Fibroblast of the aortic adventitia (primary cell): Measurements from ENCODE around the gene CLSTN2. TPM values are rescaled to one million over a fixed set of nuclear protein-coding genes. Genes with fewer than 3 reads are reported as not detected.
A peak's percentile ranks its signal among the peaks of the same experiment; 100 is the strongest.

Experiments
- DNase-seq: peaks from one replicate; pipeline ENCODE4 v3.0.0-alpha.2; 2010; ENCODE audit warnings: low read depth
- H3K4me3 ChIP-seq: 2 replicates; pipeline ENCODE4 v1.5.1; 2011; ENCODE audit warnings: low read depth, mild to moderate bottlenecking, control low read depth, low read length, moderate library complexity
- total RNA-seq: library from RNA; depleted of rRNA; stranded (reverse); fragments of >200 nt; gene quantifications from 2 replicates; pipeline ENCODE4 v1.2.3, GENCODE V29; 2012; ENCODE audit warnings: low replicate concordance
- TF ChIP-seq, protein P1 (sequence below): IDR thresholded peaks from 2 replicates; pipeline ENCODE4 v1.5.1; 2011; ENCODE audit warnings: mild to moderate bottlenecking, low read length, control low read depth, inconsistent platforms; ENCODE audit not compliant: insufficient read depth

The CLSTN2 gene
- total RNA-seq, 1 donor: 3.2 TPM

DNA sequence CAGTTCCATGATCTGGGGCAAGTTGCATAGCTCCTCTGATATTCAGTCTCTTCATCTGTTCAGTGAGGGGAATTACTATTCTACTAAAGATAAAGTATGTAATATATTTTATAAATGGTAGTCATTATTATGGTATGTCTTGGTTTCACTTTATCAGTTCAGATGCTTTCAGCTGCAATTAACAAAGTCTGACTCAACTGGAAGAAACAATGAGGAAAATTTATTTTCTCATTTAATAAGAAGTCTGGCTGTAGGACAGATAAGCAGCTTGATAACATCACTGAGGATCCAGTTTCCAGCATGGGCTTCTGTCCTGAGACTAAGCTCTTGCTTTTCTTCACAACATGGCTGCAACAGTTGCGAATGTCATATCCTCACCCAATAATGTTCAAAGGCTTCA, 388.6 kb downstream of the CLSTN2 start:
- DNase-seq: peak; percentile 6
- TF ChIP-seq, protein P1, sequence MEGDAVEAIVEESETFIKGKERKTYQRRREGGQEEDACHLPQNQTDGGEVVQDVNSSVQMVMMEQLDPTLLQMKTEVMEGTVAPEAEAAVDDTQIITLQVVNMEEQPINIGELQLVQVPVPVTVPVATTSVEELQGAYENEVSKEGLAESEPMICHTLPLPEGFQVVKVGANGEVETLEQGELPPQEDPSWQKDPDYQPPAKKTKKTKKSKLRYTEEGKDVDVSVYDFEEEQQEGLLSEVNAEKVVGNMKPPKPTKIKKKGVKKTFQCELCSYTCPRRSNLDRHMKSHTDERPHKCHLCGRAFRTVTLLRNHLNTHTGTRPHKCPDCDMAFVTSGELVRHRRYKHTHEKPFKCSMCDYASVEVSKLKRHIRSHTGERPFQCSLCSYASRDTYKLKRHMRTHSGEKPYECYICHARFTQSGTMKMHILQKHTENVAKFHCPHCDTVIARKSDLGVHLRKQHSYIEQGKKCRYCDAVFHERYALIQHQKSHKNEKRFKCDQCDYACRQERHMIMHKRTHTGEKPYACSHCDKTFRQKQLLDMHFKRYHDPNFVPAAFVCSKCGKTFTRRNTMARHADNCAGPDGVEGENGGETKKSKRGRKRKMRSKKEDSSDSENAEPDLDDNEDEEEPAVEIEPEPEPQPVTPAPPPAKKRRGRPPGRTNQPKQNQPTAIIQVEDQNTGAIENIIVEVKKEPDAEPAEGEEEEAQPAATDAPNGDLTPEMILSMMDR: no peak
- H3K4me3 ChIP-seq: no peak overlapping the region

DNA sequence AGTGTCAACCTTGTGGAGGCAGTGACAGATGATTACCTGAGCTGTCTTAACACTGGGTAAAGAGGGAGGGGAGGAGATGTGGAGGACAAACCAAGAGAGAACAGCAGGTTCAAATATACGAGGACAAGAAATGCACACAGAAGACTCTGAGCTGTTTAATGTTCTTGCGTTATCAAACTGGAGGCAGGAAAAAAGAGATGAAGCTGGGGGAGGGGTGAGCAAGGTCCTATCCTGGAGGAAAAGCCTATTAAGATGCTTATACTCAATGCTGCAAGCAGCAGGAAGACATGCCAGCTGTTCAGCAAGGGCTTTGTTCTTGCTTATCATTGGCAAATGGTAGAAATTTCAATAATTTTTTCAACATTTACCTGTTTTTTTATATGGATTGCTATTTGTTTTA, 397.1 kb downstream of the CLSTN2 start:
- no peak for DNase-seq
- TF ChIP-seq, protein P1: no peak
- no peak overlapping the region for H3K4me3 ChIP-seq

DNA sequence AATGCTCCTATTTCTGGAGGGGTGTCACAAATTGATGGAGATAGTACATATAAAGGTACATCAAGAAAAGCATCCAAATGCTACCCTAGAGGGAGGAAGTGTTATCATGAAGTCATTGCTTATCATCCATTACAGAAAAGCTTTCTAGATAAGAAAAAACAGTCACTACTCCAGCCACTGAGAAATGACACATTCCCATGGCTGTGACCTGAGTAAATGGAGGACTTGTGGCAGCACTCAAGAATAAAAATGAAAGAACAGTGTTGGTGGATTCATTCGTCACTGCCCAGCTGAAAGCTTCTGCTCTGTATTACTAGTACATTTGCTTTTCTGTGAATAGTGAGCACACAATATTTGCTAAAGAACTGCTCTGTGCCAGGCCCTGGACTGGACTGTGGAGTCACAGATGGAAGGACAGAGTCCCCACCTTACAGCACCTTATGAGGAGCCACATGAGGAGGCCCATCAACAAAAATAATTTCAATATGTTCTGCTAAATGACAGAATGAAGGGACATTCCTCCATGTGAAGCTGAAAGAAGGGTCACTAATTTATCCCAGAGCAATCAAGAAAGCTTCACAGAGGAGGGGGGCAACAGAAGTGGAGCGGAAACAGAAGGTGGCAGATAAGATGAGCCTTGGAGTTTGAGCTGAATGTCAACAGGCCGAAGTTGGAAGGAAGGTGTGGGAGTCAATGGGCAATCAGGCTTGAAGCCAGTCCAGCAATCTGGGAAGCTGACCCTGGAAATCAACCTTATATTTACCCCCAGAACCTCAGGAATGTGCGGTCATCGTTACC, 399.3 kb downstream of the CLSTN2 start:
- H3K4me3 ChIP-seq: no peak overlapping the region
- TF ChIP-seq, protein P1: no peak
- DNase-seq: no peak

DNA sequence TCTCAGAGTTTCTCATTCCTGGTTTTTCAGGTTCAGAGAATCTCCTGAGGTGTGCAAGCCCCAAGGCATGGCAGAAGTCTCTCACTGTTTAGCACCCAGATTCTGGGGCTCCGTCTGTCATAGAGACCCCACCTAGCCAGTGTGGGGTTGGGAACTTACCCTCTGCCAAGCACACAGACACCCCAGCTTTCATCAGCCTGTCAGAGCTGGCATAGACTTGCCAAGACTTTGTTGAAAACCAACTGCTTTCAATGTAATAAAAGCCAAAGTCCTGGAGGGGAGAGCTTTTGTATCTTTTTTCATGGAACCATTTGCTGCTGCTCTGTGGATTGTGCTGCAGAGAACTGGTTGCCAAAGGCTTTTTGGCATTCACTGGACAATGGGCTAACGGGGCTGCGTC, 401.5 kb downstream of the CLSTN2 start:
- TF ChIP-seq, protein P1: no peak
- no peak overlapping the region for H3K4me3 ChIP-seq
- no peak for DNase-seq

DNA sequence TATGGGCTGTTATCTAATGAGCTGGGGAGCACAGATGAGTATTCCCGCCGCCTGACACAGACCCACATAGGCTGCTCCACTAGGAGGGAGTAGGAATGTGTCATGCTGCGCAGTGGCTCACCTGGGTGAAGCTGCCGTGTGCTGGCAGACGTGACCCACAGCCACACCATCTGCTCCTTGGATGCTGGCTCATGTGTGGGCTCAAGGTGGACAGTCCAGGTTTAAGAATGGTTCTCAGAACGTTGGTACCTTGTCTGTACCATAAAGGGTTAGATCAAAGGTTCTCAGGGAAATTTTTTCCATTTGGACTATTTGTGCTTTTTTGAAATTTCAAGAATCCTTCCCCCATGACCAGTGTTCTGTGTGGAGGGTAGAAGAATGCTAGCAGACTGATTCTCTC, 403.9 kb downstream of the CLSTN2 start:
- DNase-seq: no peak
- TF ChIP-seq, protein P1: no peak
- no peak overlapping the region for H3K4me3 ChIP-seq

DNA sequence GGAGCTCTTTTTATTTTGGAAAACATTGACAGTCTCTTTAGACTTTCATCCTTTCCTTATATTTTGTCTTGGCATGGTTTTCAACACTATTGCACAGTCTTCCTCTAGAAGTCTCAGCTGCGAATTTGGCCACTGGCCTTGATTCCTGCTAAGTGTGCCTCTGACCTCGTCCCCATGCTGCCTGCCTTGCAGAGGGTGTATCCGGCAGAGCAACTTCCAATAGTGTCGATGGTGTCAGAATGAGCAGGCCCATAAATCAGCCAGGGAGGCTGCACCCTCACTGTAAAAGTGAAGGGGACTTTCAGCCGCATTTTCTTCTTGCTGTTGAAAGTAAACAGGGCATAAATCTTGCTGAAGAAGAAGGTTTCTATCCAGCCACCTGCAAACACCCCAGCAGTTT, 406.2 kb downstream of the CLSTN2 start:
- TF ChIP-seq, protein P1: no peak
- no peak for DNase-seq
- no peak overlapping the region for H3K4me3 ChIP-seq
